Skeletal muscle tissue (tissue), 4 donors: ENCODE measurements around the gene OSBPL5. TPM values are rescaled to one million over a fixed set of nuclear protein-coding genes. Genes with fewer than 3 reads are reported as not detected.

Experiments
- H3K27ac ChIP-seq: one replicate; pipeline ENCODE4 v1.7.0; 2013; ENCODE audit warnings: mild to moderate bottlenecking, low read depth, low read length, inconsistent platforms
- H3K27me3 ChIP-seq, 3 donors: one replicate each; pipeline ENCODE4 v1.7.0; 2013; ENCODE audit warnings: low read length in 3 of 3; ENCODE audit not compliant: control insufficient read depth in 3 of 3, insufficient read depth in 3 of 3
- H3K36me3 ChIP-seq, 3 donors: one replicate each; pipeline ENCODE4 v1.7.0; 2013; ENCODE audit warnings: low read length in 3 of 3; ENCODE audit not compliant: control insufficient read depth in 3 of 3, insufficient read depth in 3 of 3
- H3K4me1 ChIP-seq, 3 donors: one replicate each; pipeline ENCODE4 v1.7.0; 2013; ENCODE audit warnings: low read length in 3 of 3, mild to moderate bottlenecking in 3 of 3; ENCODE audit not compliant: control insufficient read depth in 3 of 3, insufficient read depth in 3 of 3
- H3K4me3 ChIP-seq, 3 donors: one replicate each; pipeline ENCODE4 v1.7.0; 2013; ENCODE audit warnings: low read length in 3 of 3
- H3K9ac ChIP-seq, 3 donors: one replicate each; pipeline ENCODE4 v1.7.0; 2013; ENCODE audit warnings: low read length in 3 of 3, mild to moderate bottlenecking in 3 of 3, moderate library complexity in 2 of 3, low read depth in 1 of 3
- H3K9me3 ChIP-seq, 3 donors: one replicate each; pipeline ENCODE4 v1.7.0; 2013; ENCODE audit warnings: low read length in 3 of 3; ENCODE audit not compliant: control insufficient read depth in 3 of 3
- total RNA-seq: library from RNA; depleted of rRNA; stranded (reverse); fragments of >200 nt; gene quantifications from one replicate; pipeline ENCODE4 v1.2.3, GENCODE V29; 2014
- donor health status: Osteomylitis.

OSBPL5 gene
- total RNA-seq, 1 donor from 2014 or later, result 19.3 TPM

DNA sequence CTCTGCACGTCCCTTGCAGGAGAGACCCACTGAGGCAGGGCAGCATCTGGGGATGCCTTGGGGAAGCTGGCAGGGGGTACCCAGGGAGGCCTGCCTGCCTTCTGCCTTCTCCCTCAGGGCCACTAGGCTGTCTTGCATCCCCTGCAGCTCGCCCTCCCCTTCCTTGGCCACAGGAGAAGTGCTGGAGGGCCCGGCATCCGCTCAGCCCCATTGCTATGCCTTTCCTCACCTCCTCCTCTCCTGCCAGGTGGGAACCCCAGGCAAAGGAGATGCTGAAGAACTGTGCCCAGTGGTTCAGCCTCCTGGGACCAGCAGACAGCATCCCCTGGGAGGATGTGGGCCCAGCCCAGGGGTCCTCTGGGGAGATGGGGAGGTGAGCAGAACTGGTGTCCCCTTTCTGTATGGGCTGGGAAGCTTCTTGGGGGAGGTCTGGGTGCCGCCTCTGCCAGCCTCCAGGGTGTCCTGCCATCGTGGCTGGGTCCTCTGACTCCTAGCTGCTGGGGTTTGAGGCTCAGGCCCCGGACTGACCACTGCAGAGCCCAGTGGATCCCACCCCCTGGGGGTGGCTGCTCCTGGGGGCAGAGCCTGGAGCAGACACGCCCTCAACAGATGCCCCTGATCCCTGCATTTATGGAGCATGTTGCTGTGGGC lies 32.9 kb upstream of the OSBPL5 start:
- peaks cover 0 to 3% (median 0%) of the 10 kb centered on the region in 3 donors for H3K4me1 ChIP-seq
- H3K36me3 ChIP-seq, result no peaks in the 10 kb centered on the region
- no peak overlapping the region for H3K27ac ChIP-seq
- H3K27me3 ChIP-seq, result peaks cover 25 to 62% (median 59%) of the 10 kb centered on the region in 3 donors
- no peak overlapping the region for H3K9ac ChIP-seq
- no peaks in the 10 kb centered on the region for H3K9me3 ChIP-seq
- H3K4me3 ChIP-seq, result no peak overlapping the region

DNA sequence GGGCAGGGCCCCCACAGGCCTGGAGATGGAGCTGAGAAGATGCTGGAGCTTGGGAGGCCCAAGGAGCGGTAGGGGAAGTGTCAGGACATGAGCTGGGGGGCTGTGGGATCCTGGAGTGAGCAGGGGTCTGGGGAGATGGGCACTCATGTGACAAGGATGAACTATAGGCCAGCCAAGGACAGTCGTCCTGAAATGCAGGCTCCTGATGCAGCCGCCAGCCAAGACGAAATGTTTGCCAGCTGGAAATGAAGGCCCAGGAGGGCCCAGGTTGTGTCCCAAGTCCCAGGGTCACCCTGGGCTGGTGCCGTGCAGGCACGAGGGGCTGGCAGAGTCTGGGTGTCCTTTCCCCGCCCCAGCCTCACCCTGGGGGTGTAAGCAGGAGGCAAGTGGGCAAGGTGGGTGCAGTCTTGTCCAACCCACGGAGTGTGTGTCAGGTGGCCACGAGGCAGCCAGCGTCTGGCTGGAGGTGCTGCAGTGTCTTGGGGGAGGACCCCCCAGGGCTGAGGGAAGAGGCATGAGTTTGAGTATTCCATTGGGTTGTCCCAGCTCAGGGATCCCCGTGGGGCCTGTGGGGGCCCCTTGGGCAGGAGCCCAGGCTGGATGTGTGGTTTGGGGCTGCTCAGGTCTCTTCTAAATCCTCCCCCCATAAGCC lies 32.1 kb upstream of the OSBPL5 start:
- Histone ChIP-seq H3K27ac (no peak overlapping the region), H3K9me3 (no peaks in the 10 kb centered on the region), H3K4me1 (no peaks in the 10 kb centered on the region), H3K9ac (no peak overlapping the region), H3K4me3 (no peak overlapping the region), H3K27me3 (peaks cover 17 to 60% (median 51%) of the 10 kb centered on the region in 3 donors), H3K36me3 (no peaks in the 10 kb centered on the region)

DNA sequence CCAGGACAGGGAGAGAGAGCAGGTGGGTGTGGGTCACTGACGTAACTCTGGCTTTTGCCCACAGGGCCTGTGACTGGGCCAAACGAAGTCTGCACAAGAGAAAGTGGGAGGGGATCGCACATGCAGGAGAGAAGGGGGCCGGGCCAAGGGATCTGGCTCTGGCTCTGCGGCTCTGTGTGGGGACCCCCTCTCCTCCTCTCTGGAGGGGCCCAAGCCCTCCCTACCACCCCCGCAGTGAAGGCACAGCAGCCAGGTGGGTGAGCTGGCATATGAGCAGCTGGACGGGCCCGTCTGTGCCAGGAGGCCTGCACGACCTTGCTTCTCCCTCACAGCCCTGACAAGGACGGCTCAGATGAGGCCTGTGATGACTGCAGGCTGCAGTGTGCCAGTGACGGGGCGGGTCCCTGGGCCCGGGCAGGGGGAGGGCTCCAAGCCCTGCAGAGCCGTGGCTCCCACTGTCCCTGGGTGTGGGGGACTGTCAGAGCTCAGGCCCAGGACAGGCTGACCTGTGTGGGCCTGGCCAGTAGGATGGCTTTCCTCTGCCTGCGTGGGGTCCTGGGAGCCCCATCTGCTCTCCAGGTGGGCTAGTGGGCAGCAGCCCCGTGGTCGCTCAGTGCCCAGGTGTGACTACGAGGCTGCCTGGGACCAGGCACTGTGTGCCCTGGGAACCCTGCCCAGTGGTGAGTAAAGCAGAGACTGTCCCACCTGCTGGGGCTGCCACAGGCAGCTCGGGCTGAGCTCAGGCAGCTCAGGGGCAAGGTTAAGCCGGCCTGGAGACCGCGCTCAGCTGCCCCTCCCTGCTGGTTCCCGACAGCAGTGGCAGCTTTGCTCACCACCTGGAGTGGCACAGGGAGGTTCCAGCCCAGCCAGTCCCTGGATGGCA lies 31.3 kb upstream of the OSBPL5 start:
- Histone ChIP-seq H3K27me3 (peaks cover 9 to 53% (median 43%) of the 10 kb centered on the region in 3 donors), H3K36me3 (no peaks in the 10 kb centered on the region), H3K27ac (no peak overlapping the region), H3K9me3 (no peaks in the 10 kb centered on the region), H3K9ac (no peak overlapping the region), H3K4me3 (no peak overlapping the region), H3K4me1 (no peaks in the 10 kb centered on the region)

GRCh38 chr11:3195251-3196160 lies 30.4 kb upstream of the OSBPL5 start:
- Histone ChIP-seq H3K27me3 (peaks cover 1 to 44% (median 34%) of the 10 kb centered on the region in 3 donors), H3K4me3 (no peak overlapping the region), H3K36me3 (no peaks in the 10 kb centered on the region), H3K27ac (no peak overlapping the region), H3K9ac (no peak overlapping the region), H3K4me1 (no peaks in the 10 kb centered on the region), H3K9me3 (no peaks in the 10 kb centered on the region)

GRCh38 chr11:3194016-3194816 lies 29.1 kb upstream of the OSBPL5 start:
- Histone ChIP-seq H3K9ac (no peak overlapping the region), H3K36me3 (no peaks in the 10 kb centered on the region), H3K4me3 (no peak overlapping the region), H3K4me1 (no peaks in the 10 kb centered on the region), H3K27me3 (peaks cover 0 to 33% (median 27%) of the 10 kb centered on the region in 3 donors), H3K27ac (no peak overlapping the region), H3K9me3 (peaks cover 0 to 2% (median 0%) of the 10 kb centered on the region in 3 donors)

DNA sequence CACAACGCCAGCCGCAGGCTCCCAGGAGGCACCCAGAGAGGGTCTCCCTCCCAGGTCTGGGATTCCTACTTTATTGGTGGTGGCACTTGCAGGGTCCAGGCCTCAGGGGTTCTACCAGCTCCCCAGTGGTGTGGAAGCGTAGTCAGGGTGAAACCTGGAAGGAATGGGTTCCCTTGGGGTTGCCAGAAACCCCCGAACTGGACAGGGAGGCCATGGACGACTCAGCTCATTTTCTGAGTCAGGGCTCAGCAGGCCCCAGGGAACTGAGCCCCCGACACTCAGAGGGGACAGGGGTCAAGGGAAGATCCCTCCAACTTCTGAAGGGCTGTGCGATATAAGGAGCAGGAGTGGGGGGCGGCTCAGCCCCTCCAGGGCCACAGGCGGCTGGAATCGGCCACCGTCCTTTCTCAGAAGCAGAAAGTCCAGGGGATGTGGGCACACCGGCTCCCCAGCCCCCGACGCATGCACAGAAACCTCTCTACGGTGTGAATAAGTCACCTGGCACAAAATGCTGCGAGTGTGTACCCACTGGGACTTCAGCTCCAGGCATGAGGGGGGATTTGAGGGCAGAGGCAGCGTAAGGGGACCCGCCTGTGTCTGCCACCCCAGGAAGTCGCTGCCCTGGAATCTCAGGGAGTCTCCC lies 28.4 kb upstream of the OSBPL5 start:
- Histone ChIP-seq H3K27me3 (peaks cover 0 to 33% (median 23%) of the 10 kb centered on the region in 3 donors), H3K9me3 (peaks cover 0 to 2% (median 0%) of the 10 kb centered on the region in 3 donors), H3K27ac (no peak overlapping the region), H3K4me1 (no peaks in the 10 kb centered on the region), H3K36me3 (no peaks in the 10 kb centered on the region), H3K4me3 (no peak overlapping the region), H3K9ac (no peak overlapping the region)

GRCh38 chr11:3192511-3193372 lies 27.6 kb upstream of the OSBPL5 start:
- Histone ChIP-seq H3K4me3 (no peak overlapping the region), H3K36me3 (no peaks in the 10 kb centered on the region), H3K27ac (no peak overlapping the region), H3K9me3 (peaks cover 0 to 2% (median 0%) of the 10 kb centered on the region in 3 donors), H3K9ac (no peak overlapping the region), H3K27me3 (peaks cover 0 to 26% (median 16%) of the 10 kb centered on the region in 3 donors), H3K4me1 (no peaks in the 10 kb centered on the region)
